ENCODE results near the gene HDAC4. TPM values are rescaled to one million over a fixed set of nuclear protein-coding genes. Genes with fewer than 3 reads are reported as not detected.
A peak's percentile ranks its signal among the peaks of the same experiment; 100 is the strongest.

HDAC4 gene
- total RNA-seq, 1 experiment from 2014 or later, result 10.9 TPM

DNA sequence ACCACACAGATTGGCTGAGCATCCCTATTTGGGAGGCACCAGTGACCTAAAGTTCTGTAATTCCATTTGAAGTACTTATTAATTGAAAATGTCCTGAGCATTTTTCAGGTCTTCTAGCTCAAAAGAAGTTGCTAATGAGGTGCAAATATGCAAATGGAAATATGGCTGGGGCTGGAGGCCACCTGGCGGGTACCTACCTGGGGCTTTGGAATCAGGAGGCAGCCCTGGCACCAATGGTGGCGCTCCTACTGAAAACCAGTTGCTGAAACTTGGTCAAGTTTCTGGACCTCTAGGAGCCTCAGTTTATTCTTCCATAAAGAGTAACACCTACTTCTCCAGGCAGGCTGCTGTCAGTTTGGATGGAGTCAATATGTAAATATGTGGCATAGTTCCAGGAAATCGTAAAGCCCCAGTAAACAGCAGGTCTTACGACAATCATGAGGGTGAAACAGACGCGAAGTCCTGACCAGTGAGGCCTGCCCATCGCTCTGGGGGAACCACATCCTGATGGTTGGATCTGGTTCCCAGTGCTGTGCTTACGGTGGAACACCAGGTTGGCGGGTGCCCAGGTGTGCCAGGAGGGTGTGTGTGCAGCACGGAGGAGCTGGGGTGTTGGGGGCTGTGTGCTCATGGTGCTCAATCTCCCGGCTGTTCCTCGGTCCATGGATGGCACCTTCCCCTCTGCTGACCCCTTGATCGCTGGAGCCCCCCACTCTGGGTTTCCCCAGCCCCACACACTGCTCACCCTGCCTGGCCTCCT lies 366.8 kb downstream of the HDAC4 start:
- no peak for DNase-seq (ENCODE audit: low spot score)

GRCh38 chr2:239029958-239030357 lies 370.9 kb downstream of the HDAC4 start:
- no peak for DNase-seq (ENCODE audit: low spot score)

DNA sequence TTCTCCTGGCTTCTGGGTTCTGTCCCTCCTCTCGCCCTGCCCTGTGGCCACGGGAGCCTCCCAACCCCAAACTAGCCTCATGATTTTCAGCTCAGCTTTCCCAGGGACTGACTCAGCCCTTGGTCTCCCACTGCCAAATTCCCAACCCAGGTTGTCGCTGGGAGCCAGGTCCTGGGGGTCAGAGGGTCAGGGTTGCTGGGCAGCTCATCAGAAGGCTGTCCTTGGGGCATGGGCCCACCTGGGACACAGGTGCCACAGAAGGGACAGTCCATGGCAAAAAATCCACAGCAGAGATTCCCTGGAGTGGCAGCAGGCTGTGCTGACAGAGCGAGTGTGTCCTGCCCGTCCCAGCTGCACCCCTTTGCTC lies 372.6 kb downstream of the HDAC4 start:
- DNase-seq (ENCODE audit: low spot score), result no peak

- DNase-seq (ENCODE audit: low spot score), result no peak
These were observed 373.2 kb downstream of the HDAC4 start for GRCh38 chr2:239027391-239028252.

GRCh38 chr2:239026711-239027361 lies 374.0 kb downstream of the HDAC4 start:
- no peak for DNase-seq (ENCODE audit: low spot score)

GRCh38 chr2:239025951-239026461 lies 374.8 kb downstream of the HDAC4 start:
- no peak for DNase-seq (ENCODE audit: low spot score)

DNA sequence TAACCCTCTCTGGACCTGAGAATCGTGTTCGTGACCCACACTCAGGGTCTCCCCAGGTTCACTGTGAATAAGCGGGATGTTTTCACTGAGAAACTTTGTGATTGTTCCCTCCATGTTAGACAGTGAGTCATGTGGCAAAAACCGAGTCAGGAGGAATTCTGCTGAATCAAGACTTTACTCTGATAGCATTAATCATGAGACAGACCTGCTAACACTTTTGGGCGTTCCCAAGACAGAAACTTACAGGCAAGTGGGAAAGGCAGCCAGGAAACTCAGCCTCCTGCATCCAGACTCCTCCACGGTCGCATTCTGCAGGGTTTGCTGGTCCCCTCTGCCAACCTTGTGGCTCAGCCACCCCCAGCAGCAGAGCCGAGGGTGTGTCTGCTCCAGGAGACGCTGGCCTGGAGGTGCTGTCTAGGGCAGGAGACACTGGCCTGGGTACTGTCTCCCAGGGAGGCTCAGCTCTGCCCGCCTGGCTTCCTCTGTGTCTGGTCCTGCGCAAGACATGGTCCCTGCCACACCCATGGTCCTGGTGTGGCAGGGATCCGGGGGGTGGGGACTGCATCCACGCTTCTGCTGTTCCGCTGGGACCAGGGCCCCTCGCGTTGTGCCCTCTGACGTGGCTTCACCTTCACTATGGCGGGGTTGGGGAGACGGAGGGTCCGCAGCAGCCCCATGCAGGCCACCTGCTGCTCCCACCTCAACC lies 375.6 kb downstream of the HDAC4 start:
- peak; percentile 86 for DNase-seq (ENCODE audit: low spot score)

DNA sequence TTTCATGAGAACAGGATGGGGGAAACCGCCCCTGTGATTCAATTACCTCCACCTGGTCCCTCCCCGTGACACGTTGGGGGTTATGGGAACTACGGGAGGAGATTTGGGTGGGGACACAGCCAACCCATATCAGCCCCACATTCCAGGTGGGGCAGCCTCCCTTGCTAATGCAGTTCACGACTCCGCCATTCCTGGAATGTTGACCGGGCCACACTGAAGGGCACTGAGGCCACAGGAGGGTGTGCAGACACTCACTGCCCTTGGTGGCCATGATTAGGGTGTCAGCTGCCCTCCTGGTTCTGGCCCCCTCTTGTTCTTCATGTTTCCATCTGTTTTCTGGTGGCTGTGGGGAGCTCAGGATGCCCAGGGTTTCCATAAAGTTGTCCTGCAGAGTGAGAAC lies 376.6 kb downstream of the HDAC4 start:
- no peak for DNase-seq (ENCODE audit: low spot score)

- DNase-seq (ENCODE audit: low spot score), result no peak
These were observed 378.2 kb downstream of the HDAC4 start for GRCh38 chr2:239022437-239023260.

- DNase-seq (ENCODE audit: low spot score), result no peak
These were observed 379.0 kb downstream of the HDAC4 start for GRCh38 chr2:239021651-239022436.

GRCh38 chr2:239021224-239021623 lies 379.6 kb downstream of the HDAC4 start:
- no peak for DNase-seq (ENCODE audit: low spot score)

- no peak for DNase-seq (ENCODE audit: low spot score)
These were observed 380.2 kb downstream of the HDAC4 start for GRCh38 chr2:239020541-239021041.

GRCh38 chr2:239019183-239019581 lies 381.6 kb downstream of the HDAC4 start:
- DNase-seq (ENCODE audit: low spot score), result no peak

DNA sequence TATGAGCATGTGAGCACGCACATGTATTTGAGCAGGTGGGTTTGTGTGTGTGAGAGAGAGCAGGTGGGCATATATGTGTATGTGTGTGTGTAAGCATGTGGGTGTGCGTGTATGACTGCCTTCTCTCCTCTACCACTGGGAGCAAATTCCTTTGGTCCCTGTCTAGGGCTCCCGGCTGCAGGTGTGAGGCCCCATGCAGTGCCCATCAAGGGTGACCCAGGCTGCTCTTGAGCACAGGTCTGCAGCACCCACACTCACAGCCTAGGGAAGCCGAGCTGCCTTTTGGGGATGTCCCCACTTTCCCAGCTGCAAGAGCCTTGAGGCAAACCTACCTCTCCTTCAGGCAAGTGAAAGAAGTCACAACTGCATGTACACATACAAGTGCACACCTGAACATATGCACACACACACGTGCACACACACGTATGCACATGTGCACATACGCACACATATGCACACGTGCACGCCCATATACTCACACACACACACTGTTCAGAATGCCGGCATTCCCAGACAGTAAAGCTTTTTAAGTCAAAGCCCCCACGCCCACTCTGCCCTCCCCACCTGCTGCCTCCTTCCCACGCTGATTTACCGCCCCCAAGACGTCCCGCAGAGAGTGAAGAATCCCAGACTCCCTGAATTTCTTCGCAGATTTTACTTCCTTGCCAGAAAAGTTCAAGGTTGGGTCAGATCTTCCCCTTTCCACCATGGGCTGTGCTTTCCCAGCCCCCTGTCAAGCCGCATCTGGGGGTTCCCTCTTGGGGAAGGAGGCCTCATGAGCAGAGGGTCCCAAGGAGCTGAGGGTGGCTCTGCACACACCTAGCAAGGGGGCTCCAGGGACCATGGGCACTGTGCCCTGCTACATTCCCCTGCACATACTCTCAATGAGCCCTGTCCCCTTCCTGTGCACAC lies 382.3 kb downstream of the HDAC4 start:
- no peak for DNase-seq (ENCODE audit: low spot score)

DNA sequence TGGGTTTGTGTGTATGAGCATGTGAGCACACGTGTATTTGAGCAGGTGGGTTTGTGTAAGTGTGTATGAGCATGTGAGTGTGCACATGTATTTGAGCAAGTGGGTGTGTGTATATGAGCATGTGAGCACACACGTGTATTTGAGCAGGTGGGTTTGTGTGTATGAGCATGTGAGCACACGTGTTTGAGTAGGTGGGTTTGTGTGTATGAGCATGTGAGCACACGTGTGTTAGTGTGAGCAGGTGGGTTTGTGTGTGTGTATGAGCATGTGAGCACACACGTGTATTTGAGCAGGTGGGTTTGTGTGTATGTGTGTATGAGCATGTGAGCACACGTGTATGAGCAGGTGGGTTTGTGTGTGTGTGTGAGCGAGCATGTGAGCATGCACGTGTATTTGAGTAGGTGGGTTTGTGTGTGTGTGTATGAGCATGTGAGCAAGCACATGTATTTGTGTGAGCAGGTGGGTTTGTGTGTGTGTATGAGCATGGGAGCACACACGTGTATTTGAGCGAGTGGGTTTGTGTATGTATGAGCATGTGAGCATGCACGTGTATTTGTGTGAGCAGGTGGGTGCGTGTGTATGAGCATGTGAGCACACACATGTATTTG lies 383.2 kb downstream of the HDAC4 start:
- DNase-seq (ENCODE audit: low spot score), result no peak

DNA sequence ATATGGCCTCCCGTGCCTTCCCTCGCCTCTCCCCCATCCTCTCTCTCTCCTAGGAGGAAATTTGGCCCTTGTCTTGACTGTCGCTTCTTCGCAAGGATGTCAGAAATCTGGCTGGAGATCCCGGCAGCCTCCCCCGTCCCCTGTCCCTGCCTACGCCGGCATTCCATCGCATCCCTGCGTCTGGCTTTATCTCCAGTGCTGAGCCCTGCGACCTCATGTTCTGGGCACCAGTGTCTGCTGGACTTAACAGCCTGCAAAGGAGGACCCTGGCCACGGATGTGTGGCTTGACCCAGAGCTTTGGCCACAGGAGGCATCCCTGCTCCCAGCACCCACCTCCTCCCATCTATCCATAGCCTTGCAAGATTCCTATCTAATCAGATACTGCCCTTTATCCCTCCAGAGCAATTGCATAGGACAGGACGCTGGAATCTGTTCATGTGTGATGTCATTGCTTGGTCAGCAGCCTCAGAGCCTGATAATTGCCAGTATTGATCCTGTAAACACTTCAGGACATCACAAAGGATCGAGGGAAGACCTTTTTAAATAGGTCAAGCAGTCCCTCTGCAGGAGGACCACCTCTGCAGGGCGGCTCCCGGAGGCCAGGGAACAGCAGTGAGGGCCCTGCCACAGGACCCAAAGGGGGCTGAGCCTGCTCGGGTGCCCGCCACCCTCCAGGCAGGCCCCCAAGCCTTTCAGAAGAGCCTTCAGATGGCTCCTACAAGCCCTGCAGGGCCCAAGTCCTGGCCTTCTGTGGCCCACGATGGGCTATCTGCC lies 384.7 kb downstream of the HDAC4 start:
- DNase-seq (ENCODE audit: low spot score), result no peak

- DNase-seq (ENCODE audit: low spot score), result no peak
These were observed 385.5 kb downstream of the HDAC4 start for GRCh38 chr2:239015218-239015900.

Measured in A172 (cell line).